Transverse colon (tissue), 4 donors: ENCODE results near the gene ZBTB45. TPM values are rescaled to one million over a fixed set of nuclear protein-coding genes. Genes with fewer than 3 reads are reported as not detected.
"Not testable (repeated sequence)": the region's sequence is repeated elsewhere in the genome, so short reads cannot be mapped to it uniquely, and the experiment has no call there.

ENCODE experiments used
- DNase-seq: peaks from one replicate; pipeline ENCODE4 v3.0.0-alpha.2; 2019
- H3K27ac ChIP-seq, 4 donors: fragments of 200-600 bp; sonication (generic); 2 replicates each; pipeline ENCODE4 v1.5.1; 2016 to 2018; ENCODE audit warnings: inconsistent platforms in 4 of 4
- H3K27me3 ChIP-seq: fragments of 200-600 bp; sonication (generic); 2 replicates; pipeline ENCODE4 v1.5.1; 2017; ENCODE audit warnings: inconsistent platforms
- H3K36me3 ChIP-seq, 4 donors: fragments of 200-600 bp; sonication (generic); 2 replicates each; pipeline ENCODE4 v1.5.1; 2017 to 2019; ENCODE audit warnings: inconsistent platforms in 4 of 4
- H3K4me1 ChIP-seq, 4 donors: fragments of 200-600 bp; sonication (generic); 2 replicates each; pipeline ENCODE4 v1.5.1; 2017 to 2020; ENCODE audit warnings: inconsistent platforms in 4 of 4
- H3K4me3 ChIP-seq, 4 donors: fragments of 200-600 bp; sonication (generic); 1 replicate in 1 of 4; 2 replicates in 3 of 4; pipeline versions ENCODE4 v1.5.1 to v1.6.1; 2017 to 2019; ENCODE audit warnings: inconsistent platforms in 4 of 4
- H3K9me3 ChIP-seq, 2 donors: fragments of 200-600 bp; sonication (generic); 2 replicates each; pipeline ENCODE4 v1.5.1; 2017 to 2019; ENCODE audit warnings: inconsistent platforms in 2 of 2
- CTCF ChIP-seq, 5 experiments: fragments of 200-600 bp in 3 of 5; fragments of 450-650 bp in 2 of 5; sonication (generic) in 3 of 5; IDR thresholded peaks; 1 replicate in 2 of 5; 2 replicates in 3 of 5; pipeline ENCODE4 v1.5.1; 2016 to 2017; ENCODE audit warnings: antibody characterized with exemption in 5 of 5, inconsistent platforms in 3 of 5, mild to moderate bottlenecking in 2 of 5, moderate library complexity in 1 of 5
- EP300 ChIP-seq: sonication (generic); formaldehyde crosslinking; IDR thresholded peaks from one replicate; pipeline ENCODE4 v1.6.1; 2017; ENCODE audit warnings: antibody characterized with exemption, low read depth
- POLR2A ChIP-seq: fragments of 450-650 bp; IDR thresholded peaks from one replicate; pipeline ENCODE4 v1.6.1; 2016; ENCODE audit warnings: antibody characterized with exemption, mild to moderate bottlenecking, moderate library complexity
- POLR2AphosphoS5 ChIP-seq, 3 donors: sonication (generic); formaldehyde crosslinking; IDR thresholded peaks; one replicate each; pipeline ENCODE4 v1.6.1; 2016; ENCODE audit warnings: antibody characterized with exemption in 3 of 3
- WGBS, 2 donors: methylation state at CpG; one replicate each; pipeline ENCODE4 v1.1.5; 2018; ENCODE audit warnings: low coverage in 1 of 2; 5-methylcytosine and 5-hydroxymethylcytosine counted together
- in situ Hi-C, 4 donors: fragments of 200-750 bp; cut with MboI; loops; one replicate each; pipeline versions ENCODE4 v1.15.0 to v1.15.1; 2017; ENCODE audit warnings: low sequenced_read_pairs in 3 of 4, low pct_ligation_motif_present in 1 of 4, low pct_unique_long_range_greater_than_20kb in 1 of 4
- intact Hi-C: fragments of 100-400 bp; cut with DNase I; formaldehyde crosslinking; loops from one replicate; pipeline ENCODE4 v1.15.1; 2023; ENCODE audit warnings: low total_unique reads
- total RNA-seq, 4 donors: library from RNA; depleted of rRNA; stranded (reverse); fragments of >200 nt; gene quantifications; one replicate each; pipeline ENCODE4 v1.1.0, GENCODE V29; 2016

Gene ZBTB45
- total RNA-seq, 4 donors from 2014 or later: 12.8 to 24.7 (median 18.1) TPM

DNA sequence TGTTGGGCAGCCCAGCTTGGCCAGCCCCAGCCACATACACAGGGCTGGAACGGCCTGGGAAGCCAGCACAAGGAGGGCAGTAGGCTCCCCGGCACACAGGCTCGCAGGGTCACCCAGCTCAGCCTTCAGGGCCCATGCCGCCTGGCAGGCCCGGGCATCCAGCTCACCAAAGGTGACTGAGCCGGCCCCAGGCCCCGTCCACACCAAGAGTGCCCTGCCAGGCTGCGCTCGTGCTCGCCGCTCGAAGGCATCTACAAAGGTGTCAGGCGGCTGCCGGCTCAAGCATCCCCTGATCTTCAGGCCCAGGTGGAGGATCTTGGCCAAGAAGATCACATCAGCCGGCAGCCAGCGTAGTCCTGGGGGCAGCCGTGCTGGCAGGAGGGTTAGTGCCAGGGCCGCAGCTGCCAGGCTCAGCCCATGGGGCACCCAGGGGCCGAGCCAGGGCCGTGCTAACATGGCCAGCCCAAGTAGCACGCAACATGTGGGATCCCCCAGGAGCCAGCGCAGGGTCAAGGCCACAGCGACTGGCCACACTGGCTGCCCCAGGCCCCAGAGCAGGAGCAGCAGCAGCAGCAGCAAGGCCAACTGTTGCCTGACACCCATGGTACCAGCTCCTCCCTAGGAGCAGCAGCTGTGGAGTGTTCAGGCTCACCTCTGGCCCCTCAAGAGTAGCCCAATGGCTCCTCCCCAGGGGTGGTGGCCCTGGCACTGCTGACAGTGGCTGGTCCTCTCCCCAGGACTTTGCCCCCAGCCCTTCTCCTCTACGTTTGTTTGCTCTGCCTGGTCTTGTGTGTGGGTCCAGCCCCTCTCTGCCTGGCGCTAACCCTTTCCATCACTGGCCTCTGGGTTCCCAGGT, 8.0 kb downstream of the ZBTB45 start, which contains the start of gene SLC27A5:
Gene SLC27A5, minus strand, starts transcription at position 640 of the 856 bp plus-strand sequence. Its CDS starts 37 bp downstream, at position 603.
- no peaks in the 10 kb centered on the region for H3K27me3 ChIP-seq
- no peak within 1 kb of the TSS for H3K27ac ChIP-seq
- intact Hi-C loops: no loop called here
- in situ Hi-C loops: no loop called here
- peaks cover 10 to 27% (median 21%) of the 10 kb centered on the region in 4 donors for H3K4me1 ChIP-seq
- no peak within 1 kb of the TSS for H3K4me3 ChIP-seq
- WGBS, 2 donors: 50 to 92% methylated on average over 1 to 17 of the region's 25 CpGs
- DNase-seq: peak; percentile 56
- TF ChIP-seq CTCF (IDR thresholded peaks at IDR 0.05) (no peak), POLR2AphosphoS5 (IDR thresholded peaks at IDR 0.05) (peak in 1 of 3 donors; percentile 7), EP300 (no peak), POLR2A (peak; percentile 13)
- no peaks in the 10 kb centered on the region for H3K9me3 ChIP-seq
- H3K36me3 ChIP-seq: no peaks in the 10 kb centered on the region

DNA sequence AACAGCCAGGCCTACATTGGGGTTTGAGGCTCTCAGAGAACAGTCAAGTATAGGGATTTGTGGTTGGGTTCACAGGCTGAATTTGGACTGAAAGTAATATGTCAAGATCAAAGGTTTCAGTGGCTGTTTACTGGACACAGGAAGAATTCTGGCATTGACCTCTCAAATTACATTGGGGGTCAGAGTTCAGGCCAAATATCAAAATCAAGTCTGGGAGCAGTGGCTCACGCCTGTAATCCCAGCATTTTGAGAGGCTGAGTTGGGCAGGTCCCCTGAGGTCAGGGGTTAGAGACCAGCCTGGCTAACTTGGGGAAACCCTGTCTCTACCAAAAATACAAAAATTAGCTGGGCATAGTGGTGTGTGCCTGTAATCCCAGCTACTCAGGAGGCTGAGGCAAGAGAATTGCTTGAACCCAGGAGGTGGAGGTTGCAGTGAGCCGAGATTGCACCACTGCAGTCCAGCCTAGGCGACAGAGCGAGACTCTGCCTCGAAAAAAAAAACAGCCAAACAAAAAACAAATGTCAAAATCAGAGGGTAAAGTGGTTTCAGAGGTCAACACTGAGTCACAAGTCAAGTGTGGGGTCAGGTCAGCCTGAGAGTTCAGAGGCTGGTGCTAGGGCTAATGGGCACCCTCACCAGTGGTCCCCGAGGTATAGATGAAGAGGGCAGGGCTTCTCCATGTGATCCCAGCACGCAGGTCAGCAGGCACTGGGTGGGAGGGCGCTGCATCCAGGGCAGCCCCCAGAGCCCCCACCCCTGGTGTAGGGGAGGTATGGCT, 9.3 kb downstream of the ZBTB45 start:
- no peak for DNase-seq
- Histone ChIP-seq H3K27me3 (no peaks in the 10 kb centered on the region), H3K36me3 (no peaks in the 10 kb centered on the region), H3K27ac (no peak overlapping the region), H3K4me1 (peaks cover 10 to 27% (median 21%) of the 10 kb centered on the region in 4 donors), H3K9me3 (no peaks in the 10 kb centered on the region), H3K4me3 (no peak overlapping the region)
- WGBS, 2 donors: 82 to 90% methylated on average over 4 to 8 of the region's 8 CpGs
- intact Hi-C loops (no loop called here), in situ Hi-C loops (no loop called here)
- no peak for TF ChIP-seq POLR2A
- no peak for TF ChIP-seq EP300
- TF ChIP-seq POLR2AphosphoS5 (IDR thresholded peaks at IDR 0.05): no peak
- no peak for TF ChIP-seq CTCF (IDR thresholded peaks at IDR 0.05)

- H3K4me3 ChIP-seq: no peak overlapping the region
- in situ Hi-C loops (no loop called here), intact Hi-C loops (no loop called here)
- no peak for DNase-seq
- no peaks in the 10 kb centered on the region for H3K9me3 ChIP-seq
- peaks cover 7 to 26% (median 20%) of the 10 kb centered on the region in 4 donors for H3K4me1 ChIP-seq
- no peaks in the 10 kb centered on the region for H3K36me3 ChIP-seq
- 93% methylated on average over 11 of the region's 11 CpGs; no CpG with 5 or more reads in 1 of the 2 donors for WGBS, 2 donors
- TF ChIP-seq EP300 (no peak), POLR2A (no peak), CTCF (IDR thresholded peaks at IDR 0.05) (no peak), POLR2AphosphoS5 (IDR thresholded peaks at IDR 0.05) (no peak)
- H3K27me3 ChIP-seq: no peaks in the 10 kb centered on the region
- H3K27ac ChIP-seq: no peak overlapping the region
These were observed 9.9 kb downstream of the ZBTB45 start for GRCh38 chr19:58509731-58510083.

GRCh38 chr19:58507602-58508223, 11.9 kb downstream of the ZBTB45 start:
- DNase-seq, H3K27me3 ChIP-seq, intact Hi-C loops, H3K36me3 ChIP-seq, H3K27ac ChIP-seq, in situ Hi-C loops, H3K4me3 ChIP-seq, H3K9me3 ChIP-seq: not testable (repeated sequence)
- 72 to 77% methylated on average over 6 to 8 of the region's 8 CpGs for WGBS, 2 donors
- H3K4me1 ChIP-seq: peaks cover 0 to 12% (median 5%) of the 10 kb centered on the region in 4 donors
